Suppressor macrophage treated with lipopolysaccharide for 1 hour (primary cell): Measurements from ENCODE around the gene ETV3L.

ENCODE experiments used
- DNase-seq, 3 donors: peaks; one replicate each; pipeline ENCODE4 v3.0.0-alpha.2; 2020 to 2022

The ETV3L gene

GRCh38 chr1:157099633-157100009 is at the start of gene ETV3L:
Gene ETV3L, minus strand, starts transcription at chr1:157099808. Its CDS starts 285 bp downstream, at chr1:157099523.
- DNase-seq = peak; percentile 86 to 91 (median 86)

DNA sequence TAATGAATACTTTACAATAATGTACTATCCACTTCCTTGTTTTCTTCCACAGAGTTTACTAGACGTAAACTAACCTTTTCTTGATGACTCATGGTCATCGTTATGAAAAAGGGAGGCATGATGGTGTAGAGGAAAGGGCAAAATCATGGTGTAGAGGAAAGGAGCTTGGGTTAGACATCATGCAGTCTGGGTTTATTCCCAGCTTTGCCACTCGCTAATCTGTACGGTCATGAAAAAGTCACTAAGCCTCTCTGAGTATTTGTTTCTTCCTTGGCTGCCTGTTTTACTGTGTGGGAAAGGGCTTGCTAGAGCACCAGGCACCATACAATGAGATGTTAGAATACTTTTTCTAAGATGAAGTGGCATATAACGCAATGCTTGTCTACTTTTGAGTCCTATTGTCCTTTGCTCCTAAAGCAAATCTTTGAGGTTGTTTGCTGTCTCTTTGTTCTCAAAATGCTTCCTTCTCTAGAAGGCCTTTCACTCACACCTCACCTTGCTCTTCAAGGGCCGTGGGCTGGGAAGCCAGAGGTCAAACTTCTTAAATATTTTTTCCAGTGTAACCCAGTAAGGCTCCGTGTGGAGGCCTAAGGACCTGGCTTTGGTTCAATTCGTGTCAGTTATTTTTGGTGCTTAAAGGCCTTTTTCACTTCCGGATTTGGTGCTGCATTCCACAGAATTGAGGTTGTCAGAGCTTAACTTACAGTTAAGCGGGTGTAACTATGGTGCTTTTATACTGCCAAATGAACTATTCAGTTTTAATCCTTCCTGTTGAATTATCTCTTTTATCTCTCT is 48.5 kb upstream of the ETV3L start:
- peak in 2 of 3 donors; percentile 74 to 76 for DNase-seq

GRCh38 chr1:157147037-157147436 is 47.4 kb upstream of the ETV3L start:
- no peak for DNase-seq

DNA sequence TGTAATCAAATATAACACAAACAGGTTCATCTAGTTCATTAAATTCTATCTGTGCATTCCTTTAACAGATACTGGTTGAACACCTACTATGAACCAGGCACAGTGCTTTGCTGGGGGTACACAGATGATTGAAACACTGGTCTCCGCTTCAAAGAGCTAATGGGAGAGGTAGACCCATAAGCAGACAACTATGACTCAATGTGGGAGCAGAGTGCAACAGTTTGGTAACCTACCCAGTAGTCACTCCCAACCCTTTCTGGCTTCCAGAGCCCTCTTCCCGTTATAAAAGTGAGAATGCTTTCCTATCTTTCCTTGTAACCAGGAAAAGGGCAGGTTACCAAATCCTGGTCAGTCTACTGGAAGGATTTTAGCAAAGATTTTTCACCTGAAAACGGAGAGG is 46.6 kb upstream of the ETV3L start:
- DNase-seq = no peak

DNA sequence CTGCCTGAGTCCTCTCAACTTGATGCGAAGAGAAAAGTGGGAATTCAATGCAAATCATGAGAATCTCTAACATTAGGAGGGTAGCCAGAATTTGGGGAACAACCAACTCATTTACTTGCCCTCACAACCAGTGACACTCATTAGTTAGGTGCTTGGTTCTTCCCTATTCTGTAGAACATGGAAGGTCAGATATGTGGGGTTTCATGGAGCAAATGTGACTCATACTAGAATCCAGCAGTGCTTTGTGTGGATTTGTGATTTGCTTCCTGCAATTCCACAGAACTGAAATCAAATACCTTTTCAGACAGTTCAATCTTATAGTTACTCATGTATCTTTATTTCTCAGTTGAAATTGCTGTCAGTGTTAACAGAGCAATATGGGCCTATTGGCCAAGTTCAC is 45.5 kb upstream of the ETV3L start:
- peak in 2 of 3 donors; percentile 64 to 74 for DNase-seq

GRCh38 chr1:157144509-157144908 is 44.9 kb upstream of the ETV3L start:
- no peak for DNase-seq

DNA sequence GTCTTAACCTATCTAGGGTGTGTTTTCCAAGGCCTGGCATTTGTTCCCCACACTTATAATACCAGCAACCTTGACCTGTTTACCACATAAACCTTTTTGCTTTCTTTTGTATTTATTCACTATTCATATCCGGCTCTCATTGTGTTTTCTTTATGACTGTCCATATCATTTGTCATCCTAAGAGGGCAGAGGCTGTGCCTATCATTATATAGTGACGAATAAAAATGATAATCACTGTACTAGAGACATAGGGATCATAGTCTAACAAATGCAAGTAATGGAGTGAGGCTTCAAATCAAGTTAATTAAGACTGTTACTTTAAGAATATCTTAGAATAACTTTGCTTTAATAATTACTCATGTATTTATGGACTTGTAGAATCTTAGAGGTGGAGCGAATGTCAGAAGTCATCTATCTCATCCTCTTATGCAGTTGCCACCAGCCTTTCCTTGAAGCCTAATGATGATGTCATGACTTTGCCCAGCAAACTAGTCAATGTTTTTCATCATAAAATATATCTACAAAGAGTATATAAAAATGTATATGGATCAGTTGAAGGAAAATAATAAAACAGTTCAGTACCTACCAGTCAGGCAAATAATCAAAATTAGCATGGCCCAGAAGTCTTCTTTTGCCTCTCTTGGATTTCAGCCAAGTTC is 43.3 kb upstream of the ETV3L start:
- peak in 1 of 3 donors; percentile 14 for DNase-seq

GRCh38 chr1:157142201-157142600 is 42.6 kb upstream of the ETV3L start:
- peak; percentile 68 to 94 (median 86) for DNase-seq

DNA sequence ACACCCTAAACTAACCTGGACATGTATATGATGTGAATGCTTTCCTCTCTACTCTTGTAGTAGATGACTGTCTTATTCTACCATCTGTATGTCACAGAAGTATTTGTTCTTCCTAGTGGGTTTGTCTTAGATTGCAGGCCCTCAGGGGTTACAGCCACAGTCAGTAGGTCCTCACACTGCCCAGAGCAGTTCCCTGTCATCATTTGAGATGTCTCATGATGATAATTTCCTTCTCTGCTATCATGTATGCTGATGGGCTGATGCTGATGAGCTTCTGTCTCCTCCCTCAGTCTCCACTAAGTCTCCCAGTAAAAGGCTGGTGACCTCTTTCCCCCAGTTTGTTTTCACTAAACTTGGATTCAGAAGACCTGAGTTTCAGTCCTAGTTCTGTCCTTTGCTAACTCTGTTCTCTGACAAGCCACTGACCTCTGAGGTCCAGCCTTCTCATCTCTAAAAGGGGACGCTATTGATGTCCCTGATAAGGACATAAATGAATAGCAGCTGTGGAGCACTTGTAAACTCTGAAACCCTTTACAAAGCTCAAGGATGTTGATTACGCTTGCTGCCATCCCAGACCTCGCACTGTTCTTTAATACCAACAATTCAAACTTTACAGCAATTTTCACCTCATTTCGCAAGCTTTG is 41.7 kb upstream of the ETV3L start:
- DNase-seq = peak; percentile 55 to 66 (median 56)

DNA sequence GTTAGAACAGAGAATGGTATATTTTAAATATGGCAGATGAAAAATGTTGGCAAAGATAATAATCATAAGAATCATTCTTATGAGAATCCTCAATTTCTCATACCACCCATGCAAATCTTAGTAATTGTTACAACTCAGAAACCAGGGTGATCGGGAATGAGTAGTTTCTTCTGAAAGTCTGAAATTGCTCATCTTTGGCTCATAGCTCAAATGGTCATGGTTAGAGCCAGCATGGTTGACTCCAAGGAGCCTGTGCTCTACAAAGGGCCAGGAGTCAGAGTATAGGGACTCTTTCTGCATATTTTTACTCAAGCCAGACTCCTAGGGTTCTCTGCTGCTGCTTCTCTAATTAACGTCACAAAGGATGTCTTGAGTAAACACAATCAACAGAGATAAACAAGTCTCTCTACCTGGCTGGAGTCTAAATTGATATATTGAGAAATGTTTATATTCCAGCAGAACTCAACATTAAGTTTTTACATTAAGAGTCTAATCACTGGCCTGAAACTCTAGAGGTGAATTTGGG is 40.5 kb upstream of the ETV3L start:
- peak in 2 of 3 donors; percentile 69 to 85 for DNase-seq

GRCh38 chr1:157139052-157139715 is 39.6 kb upstream of the ETV3L start:
- no peak for DNase-seq

- peak; percentile 98 for DNase-seq
Measured at GRCh38 chr1:157138220-157139051, 38.8 kb upstream of the ETV3L start, which contains the start of gene ETV3. Gene ETV3, minus strand, starts transcription at chr1:157138395. Its CDS starts 2,043 bp downstream, at chr1:157136352.

- peak; percentile 69 to 74 (median 74) for DNase-seq
Measured at GRCh38 chr1:157137408-157138219, 38.0 kb upstream of the ETV3L start.

GRCh38 chr1:157137046-157137407 is 37.4 kb upstream of the ETV3L start:
- peak; percentile 74 to 81 (median 75) for DNase-seq

DNA sequence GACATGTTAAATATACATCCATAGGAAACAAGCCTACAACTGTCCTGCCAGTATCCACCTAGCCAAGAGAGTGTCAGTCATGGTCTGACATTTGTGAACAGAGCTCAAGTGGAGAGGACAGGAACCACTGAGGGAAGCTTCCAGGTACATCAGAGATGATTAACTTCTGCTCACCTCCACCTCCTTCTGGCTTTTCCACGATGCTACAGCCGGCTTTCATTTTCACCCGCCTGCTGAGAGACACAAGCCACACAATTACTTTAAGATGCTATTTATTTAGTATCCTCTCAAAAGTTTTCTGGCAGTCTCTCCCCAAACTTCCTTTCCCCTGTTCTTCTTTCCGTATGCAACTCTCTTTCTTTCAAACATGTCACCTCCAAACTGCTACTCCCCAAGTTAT is 36.5 kb upstream of the ETV3L start:
- no peak for DNase-seq

DNA sequence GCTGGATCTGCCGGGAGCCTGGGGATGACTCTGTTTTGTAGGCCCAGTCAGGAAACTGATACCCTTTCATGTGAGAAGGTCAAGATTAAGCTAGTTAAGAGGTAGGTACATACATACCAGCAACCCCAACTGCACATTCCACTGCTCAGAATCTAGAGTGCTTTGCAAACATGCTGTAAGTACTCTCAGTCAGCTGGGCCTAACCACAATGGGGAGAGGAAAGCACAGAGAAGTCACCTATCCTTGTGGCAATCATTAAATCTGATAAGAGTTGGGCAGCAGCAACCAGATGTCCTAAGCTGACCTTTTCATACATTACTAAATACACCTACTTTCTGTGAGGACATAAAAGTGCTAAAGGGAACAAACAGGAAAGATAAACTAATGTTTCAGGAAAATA is 36.0 kb upstream of the ETV3L start:
- DNase-seq = no peak

GRCh38 chr1:157135070-157135469 is 35.5 kb upstream of the ETV3L start:
- DNase-seq = no peak

DNA sequence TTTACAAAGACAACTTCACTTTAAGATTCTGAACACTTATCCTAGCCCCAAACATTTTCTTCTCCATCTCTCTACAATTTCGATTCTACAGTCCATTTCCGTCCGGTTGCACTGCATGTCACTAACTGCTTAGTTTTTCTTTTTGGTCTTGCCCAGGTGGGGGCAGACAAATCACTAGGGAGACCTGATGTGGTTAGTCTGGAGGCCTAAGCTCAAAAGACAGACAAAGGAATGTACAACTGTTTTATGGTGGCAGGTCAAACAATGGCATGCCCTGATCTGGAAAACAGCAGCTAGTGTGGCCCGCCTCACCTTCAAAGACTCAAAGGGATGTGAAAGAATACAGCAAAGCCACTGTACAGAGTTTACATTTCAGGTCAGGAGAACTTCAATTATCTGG is 34.8 kb upstream of the ETV3L start:
- no peak for DNase-seq

DNA sequence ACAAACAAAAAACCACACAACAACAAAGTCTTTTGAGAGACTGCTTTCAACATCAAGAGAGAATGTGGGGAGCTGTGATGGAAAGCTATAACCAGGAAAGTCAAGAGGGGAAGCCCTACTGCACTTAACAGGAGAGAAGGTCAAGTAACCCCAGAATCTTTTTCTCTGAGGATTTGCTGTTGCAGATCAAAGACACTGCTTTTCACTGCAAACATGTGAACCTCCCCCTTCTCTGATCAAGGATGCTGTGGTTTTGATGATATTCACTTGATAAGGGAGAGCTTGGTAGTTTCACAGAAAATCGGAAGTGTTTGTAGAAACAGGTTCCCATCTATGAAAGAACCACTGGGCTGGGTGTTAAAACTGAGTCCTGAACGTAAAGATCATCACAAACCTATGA is 33.8 kb upstream of the ETV3L start:
- DNase-seq = no peak

DNA sequence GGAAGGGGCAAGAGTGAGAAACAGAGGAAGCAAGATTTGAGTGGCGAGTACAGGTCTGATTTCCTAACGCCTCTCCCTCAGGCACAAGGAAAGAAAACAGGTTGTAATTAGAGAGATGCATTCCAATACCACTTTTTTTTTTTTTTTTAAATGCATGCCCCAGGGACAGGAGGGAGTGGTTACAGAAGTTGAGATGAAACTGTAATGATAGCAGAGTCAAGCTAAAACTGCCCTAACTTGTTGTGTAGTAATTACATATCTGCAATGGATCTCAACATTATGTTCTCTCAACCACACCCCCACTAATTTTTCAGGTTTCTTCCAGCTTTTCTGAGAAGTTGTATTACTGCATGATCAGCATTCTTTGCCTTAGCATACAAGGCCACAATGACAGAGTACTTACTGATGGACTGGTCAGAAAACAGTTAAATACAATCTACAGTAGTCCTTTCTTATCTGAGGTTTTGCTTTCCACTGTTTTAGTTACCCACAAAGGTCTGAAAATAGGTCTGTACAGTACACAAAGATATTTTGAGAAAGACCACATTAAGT is 33.1 kb upstream of the ETV3L start:
- DNase-seq = no peak

- no peak for DNase-seq
Measured at GRCh38 chr1:157132111-157132510, 32.5 kb upstream of the ETV3L start.
